Measurements from ENCODE around the gene NT5DC3.
A peak's percentile ranks its signal among the peaks of the same experiment; 100 is the strongest.
"Not testable (repeated sequence)": the region's sequence is repeated elsewhere in the genome, so short reads cannot be mapped to it uniquely, and the experiment has no call there.

Gene NT5DC3

GRCh38 chr12:103855896-103856657 lies 15.0 kb upstream of the NT5DC3 start:
- no peak for DNase-seq (ENCODE audit: low read depth)

GRCh38 chr12:103855036-103855712 lies 14.1 kb upstream of the NT5DC3 start:
- no peak for DNase-seq (ENCODE audit: low read depth)

- DNase-seq (ENCODE audit: low read depth), result no peak
Measured at GRCh38 chr12:103854372-103854973, 13.4 kb upstream of the NT5DC3 start.

GRCh38 chr12:103852498-103852997 lies 11.5 kb upstream of the NT5DC3 start:
- DNase-seq (ENCODE audit: low read depth), result peak; percentile 43

- DNase-seq (ENCODE audit: low read depth), result peak; percentile 43
Measured at GRCh38 chr12:103851127-103851526, 10.1 kb upstream of the NT5DC3 start.

GRCh38 chr12:103850429-103850828 lies 9.4 kb upstream of the NT5DC3 start:
- no peak for DNase-seq (ENCODE audit: low read depth)

GRCh38 chr12:103848917-103849491 lies 8.0 kb upstream of the NT5DC3 start:
- no peak for DNase-seq (ENCODE audit: low read depth)

- no peak for DNase-seq (ENCODE audit: low read depth)
Measured at GRCh38 chr12:103848143-103848542, 7.1 kb upstream of the NT5DC3 start.

- DNase-seq (ENCODE audit: low read depth), result no peak
Measured at GRCh38 chr12:103846415-103846814, 5.4 kb upstream of the NT5DC3 start.

- no peak for DNase-seq (ENCODE audit: low read depth)
Measured at GRCh38 chr12:103844305-103844704, 3.3 kb upstream of the NT5DC3 start.

GRCh38 chr12:103841690-103842584 lies 903 bp upstream of the NT5DC3 start:
- DNase-seq (ENCODE audit: low read depth), result peak; percentile 44

GRCh38 chr12:103840462-103840875 lies 565 bp downstream of the NT5DC3 start:
- no peak for DNase-seq (ENCODE audit: low read depth)

- DNase-seq (ENCODE audit: low read depth), result no peak
Measured at GRCh38 chr12:103839609-103840461, 1.2 kb downstream of the NT5DC3 start.

- no peak for DNase-seq (ENCODE audit: low read depth)
Measured at GRCh38 chr12:103839103-103839502, 1.9 kb downstream of the NT5DC3 start.

GRCh38 chr12:103838254-103838914 lies 2.6 kb downstream of the NT5DC3 start:
- no peak for DNase-seq (ENCODE audit: low read depth)

GRCh38 chr12:103836345-103836744 lies 4.7 kb downstream of the NT5DC3 start:
- no peak for DNase-seq (ENCODE audit: low read depth)

GRCh38 chr12:103835747-103836335 lies 5.2 kb downstream of the NT5DC3 start:
- not testable (repeated sequence) for DNase-seq (ENCODE audit: low read depth)

GRCh38 chr12:103834942-103835341 lies 6.1 kb downstream of the NT5DC3 start:
- no peak for DNase-seq (ENCODE audit: low read depth)

- DNase-seq (ENCODE audit: low read depth), result no peak
Measured at GRCh38 chr12:103833891-103834290, 7.1 kb downstream of the NT5DC3 start.
